Heart left ventricle (tissue), 13 donors: ENCODE results near the gene GSKIP.

Experiments
- POLR2A ChIP-seq, 2 donors: fragments of 450-650 bp; IDR thresholded peaks; one replicate each; pipeline ENCODE4 v1.6.1; 2017; ENCODE audit warnings: antibody characterized with exemption in 2 of 2, mild to moderate bottlenecking in 2 of 2, moderate library complexity in 2 of 2
- TF ChIP-seq, protein P1 (sequence below), 12 donors: fragments of 200-600 bp; sonication (generic) in 4 of 12; IDR thresholded peaks; one replicate each; pipeline versions ENCODE4 v1.5.0 to v1.8.0; 2018 to 2022; ENCODE audit warnings: antibody characterized with exemption in 12 of 12, mild to moderate bottlenecking in 5 of 12
- donor health status: ischemic (EF 13 %, LVEDD 7.1; RV severe dilation, severe dysfunction).
- donor health status: DM: no; HTN: yes; CAD: no.
- donor health status: DM: no; HTN: no; CAD: no.
- donor health status: ischemic (EF 25% LVEDD 6.9; RV normal size, moderate dysfunction).
- donor health status: ischemic (EF 25% LVEDD 5.7; RV mildly dilated, moderate dysfunction).
- donor health status: ischemic (EF 35%, LVEDD 5.7; RV mildly dilated, moderate dysfunction).
- donor health status: nonischemic (EF 11% LVEDD 7.7; RV severe dilation, severe dysfunction).
- donor health status: DM: yes; HTN: yes; CAD: no.
- donor health status: PGD.
- donor health status: ischemic (EF 29% LVEDD 5.4; RV normal size, mild dysfunction).
- donor health status: nonischemic (EF 23%, LVEDD 6.1; RV moderate dilation, normal function).

DNA sequence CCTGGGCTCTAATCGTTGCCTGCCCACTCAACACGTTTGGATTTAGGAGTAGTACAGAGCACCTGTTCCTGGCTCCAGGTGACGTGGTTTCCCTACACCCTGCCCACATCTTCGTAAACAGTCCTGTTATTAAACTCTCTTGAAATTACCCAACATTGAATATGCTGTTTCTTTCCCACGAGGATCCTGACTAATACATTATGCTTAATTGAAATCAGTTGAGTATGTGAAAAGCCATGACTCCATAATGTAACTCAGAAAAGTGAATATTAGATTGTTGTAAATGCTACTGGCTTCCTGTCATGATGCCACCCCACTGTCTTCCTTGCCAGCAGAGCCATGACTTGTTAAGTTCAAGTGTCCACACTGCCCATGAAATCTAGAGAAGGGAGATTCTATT lies 50.2 kb downstream of the GSKIP start:
- TF ChIP-seq, protein P1, sequence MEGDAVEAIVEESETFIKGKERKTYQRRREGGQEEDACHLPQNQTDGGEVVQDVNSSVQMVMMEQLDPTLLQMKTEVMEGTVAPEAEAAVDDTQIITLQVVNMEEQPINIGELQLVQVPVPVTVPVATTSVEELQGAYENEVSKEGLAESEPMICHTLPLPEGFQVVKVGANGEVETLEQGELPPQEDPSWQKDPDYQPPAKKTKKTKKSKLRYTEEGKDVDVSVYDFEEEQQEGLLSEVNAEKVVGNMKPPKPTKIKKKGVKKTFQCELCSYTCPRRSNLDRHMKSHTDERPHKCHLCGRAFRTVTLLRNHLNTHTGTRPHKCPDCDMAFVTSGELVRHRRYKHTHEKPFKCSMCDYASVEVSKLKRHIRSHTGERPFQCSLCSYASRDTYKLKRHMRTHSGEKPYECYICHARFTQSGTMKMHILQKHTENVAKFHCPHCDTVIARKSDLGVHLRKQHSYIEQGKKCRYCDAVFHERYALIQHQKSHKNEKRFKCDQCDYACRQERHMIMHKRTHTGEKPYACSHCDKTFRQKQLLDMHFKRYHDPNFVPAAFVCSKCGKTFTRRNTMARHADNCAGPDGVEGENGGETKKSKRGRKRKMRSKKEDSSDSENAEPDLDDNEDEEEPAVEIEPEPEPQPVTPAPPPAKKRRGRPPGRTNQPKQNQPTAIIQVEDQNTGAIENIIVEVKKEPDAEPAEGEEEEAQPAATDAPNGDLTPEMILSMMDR (IDR thresholded peaks at IDR 0.05), result no peak
- no peak for TF ChIP-seq POLR2A (IDR thresholded peaks at IDR 0.05)
